T-helper 1 cell treated with Interleukin-12 subunit alpha and Interleukin-12 subunit beta and Interleukin-4 antibody, amounts not matched to agents 30 μg/mL and 1 μg/mL, for 36 hours (primary cell): ENCODE data around the gene DHDDS.

ENCODE experiments used
- H3K27ac Mint-ChIP-seq: one replicate; pipeline ENCODE4 v1.8.0; 2021; ENCODE audit warnings: mild to moderate bottlenecking, mixed read lengths
- H3K27me3 Mint-ChIP-seq: one replicate; pipeline ENCODE4 v1.8.0; 2021; ENCODE audit warnings: low read depth, mixed read lengths
- H3K36me3 Mint-ChIP-seq: one replicate; pipeline ENCODE4 v1.8.0; 2021; ENCODE audit warnings: low read depth, mixed read lengths
- H3K4me1 Mint-ChIP-seq: one replicate; pipeline ENCODE4 v1.8.0; 2021; ENCODE audit warnings: low read depth, mixed read lengths
- H3K4me3 Mint-ChIP-seq: one replicate; pipeline ENCODE4 v1.8.0; 2021; ENCODE audit warnings: mild to moderate bottlenecking, moderate library complexity, mixed read lengths
- H3K9me3 Mint-ChIP-seq: one replicate; pipeline ENCODE4 v1.8.0; 2021; ENCODE audit warnings: mixed read lengths

Gene DHDDS

DNA sequence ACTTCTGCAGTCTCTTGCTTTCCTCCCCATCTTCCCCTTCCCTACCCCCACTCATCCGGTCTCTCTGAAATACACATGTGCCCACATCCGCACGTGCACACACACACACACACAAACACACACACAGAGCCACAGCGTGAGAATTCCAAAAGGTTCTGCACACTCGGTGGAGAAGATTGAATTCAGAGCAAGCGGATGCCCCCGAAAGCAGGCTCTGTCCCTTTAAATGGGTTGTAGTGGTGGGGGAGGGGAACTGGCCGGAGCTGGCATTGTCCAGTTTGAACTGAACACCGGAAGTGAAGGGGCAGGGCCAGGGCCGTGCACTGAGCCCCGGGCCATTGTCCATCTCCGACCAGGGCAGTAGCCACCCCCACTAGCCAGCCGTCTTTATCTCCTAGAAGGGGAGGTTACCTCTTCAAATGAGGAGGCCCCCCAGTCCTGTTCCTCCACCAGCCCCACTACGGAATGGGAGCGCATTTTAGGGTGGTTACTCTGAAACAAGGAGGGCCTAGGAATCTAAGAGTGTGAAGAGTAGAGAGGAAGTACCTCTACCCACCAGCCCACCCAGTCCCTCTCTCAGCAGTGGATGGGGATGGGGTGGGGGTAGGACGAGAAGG lies 22.8 kb upstream of the DHDDS start:
- Mint-ChIP-seq H3K9me3 (no peaks in the 10 kb centered on the region), H3K4me1 (peaks cover 16% of the 10 kb centered on the region), H3K27ac (no peak overlapping the region), H3K4me3 (no peak overlapping the region), H3K36me3 (no peaks in the 10 kb centered on the region), H3K27me3 (peaks cover 65% of the 10 kb centered on the region)

DNA sequence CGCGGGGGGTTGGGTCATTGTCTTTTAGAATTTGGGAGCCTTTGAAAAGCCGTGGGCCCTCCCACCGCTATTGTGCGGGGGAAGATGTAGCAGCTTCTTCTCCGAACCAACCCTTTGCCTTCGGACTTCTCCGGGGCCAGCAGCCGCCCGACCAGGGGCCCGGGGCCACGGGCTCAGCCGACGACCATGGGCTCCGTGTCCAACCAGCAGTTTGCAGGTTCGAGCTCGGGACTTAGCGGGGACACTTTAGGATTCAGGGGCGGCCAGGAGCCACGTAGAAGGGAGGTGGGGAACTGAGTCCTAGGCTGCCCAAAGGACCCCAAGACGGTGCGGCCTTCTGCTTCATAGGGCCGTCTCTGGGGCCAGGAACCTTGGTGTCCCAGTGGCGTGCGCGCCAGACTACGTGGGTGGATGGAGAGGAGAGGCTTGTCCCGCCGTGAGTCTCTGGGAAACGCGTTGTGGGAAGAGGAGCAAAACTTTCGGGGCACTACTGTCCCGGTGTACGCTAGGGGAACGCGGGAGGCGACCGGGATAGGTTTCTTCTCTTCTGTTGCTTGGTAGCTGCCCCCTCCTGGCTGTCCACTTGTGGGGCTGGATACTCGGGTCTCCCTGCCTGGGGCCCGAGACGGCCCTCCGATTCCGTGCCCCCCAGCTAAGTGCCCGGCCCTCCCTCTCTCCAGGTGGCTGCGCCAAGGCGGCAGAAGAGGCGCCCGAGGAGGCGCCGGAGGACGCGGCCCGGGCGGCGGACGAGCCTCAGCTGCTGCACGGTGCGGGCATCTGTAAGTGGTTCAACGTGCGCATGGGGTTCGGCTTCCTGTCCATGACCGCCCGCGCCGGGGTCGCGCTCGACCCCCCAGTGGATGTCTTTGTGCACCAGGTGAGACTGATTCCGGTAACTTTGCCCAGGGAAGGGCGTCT lies 21.2 kb upstream of the DHDDS start, which contains the start of gene LIN28A:
Gene LIN28A (plus strand): TSS at position 112 of the 918 bp plus-strand sequence. CDS start 75 bp downstream, at position 187.
- Mint-ChIP-seq H3K4me3 (no peak within 1 kb of the TSS), H3K36me3 (no peaks in the 10 kb centered on the region), H3K4me1 (peaks cover 16% of the 10 kb centered on the region), H3K27me3 (peaks cover 78% of the 10 kb centered on the region), H3K27ac (no peak within 1 kb of the TSS), H3K9me3 (no peaks in the 10 kb centered on the region)

DNA sequence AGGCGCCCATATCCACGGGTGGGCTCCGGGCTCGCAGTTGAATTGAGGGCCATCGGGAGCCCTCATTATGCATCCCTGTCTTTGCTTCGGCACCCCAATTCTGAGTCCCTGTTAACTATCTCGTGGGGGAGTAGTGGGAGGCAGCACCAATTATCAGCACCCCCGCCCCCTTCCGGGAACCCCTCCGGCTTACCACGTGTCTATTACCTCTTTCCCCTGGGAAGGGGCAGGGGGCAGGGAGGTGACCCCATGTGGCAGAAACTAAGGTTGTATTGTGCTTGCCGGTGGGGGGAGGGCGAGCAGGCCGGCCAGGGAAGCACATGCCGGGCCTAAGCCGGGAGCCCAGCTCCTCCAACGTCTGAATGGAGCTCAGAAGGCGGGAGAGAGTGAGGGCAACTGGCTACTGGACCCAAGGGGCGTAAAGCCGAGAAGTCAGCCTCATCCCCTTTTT lies 20.5 kb upstream of the DHDDS start:
- Mint-ChIP-seq H3K4me3 (no peak overlapping the region), H3K27me3 (peaks cover 71% of the 10 kb centered on the region), H3K27ac (no peak overlapping the region), H3K36me3 (no peaks in the 10 kb centered on the region), H3K4me1 (peaks cover 16% of the 10 kb centered on the region), H3K9me3 (no peaks in the 10 kb centered on the region)

DNA sequence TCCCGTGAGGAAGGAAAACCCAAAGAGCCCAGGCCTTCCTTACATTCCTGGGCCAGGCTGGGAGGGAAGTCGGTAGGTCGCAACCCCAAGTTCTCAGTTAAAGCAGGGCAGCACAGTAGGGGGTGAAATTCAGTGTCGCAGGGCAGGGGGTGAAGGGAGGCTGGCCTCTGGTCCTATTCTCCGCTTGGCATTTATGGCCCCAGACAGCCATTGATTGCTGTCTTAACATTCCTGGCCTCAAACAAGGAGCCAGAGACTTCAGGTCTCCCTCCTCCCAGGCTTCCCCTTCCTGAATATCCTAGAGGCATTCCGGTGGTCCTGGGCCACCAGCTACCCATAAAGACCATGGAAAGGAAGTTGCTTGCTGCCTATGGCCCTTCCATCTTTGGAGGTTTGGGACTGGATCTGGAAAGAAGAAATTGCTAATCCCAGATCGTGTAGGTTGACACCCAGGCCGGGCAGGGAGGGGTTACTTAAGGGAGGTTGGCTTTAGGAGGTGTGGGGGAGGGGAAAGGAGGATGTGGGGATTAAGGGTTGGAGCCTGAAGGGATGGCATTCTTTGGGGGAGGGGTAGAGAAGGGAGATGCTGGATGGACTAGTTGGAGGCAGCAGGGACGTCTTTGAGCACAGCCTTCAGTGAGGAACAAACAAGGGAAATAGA lies 19.8 kb upstream of the DHDDS start:
- Mint-ChIP-seq H3K36me3 (no peaks in the 10 kb centered on the region), H3K27ac (no peak overlapping the region), H3K4me1 (peaks cover 19% of the 10 kb centered on the region), H3K4me3 (no peak overlapping the region), H3K9me3 (no peaks in the 10 kb centered on the region), H3K27me3 (peaks cover 71% of the 10 kb centered on the region)

DNA sequence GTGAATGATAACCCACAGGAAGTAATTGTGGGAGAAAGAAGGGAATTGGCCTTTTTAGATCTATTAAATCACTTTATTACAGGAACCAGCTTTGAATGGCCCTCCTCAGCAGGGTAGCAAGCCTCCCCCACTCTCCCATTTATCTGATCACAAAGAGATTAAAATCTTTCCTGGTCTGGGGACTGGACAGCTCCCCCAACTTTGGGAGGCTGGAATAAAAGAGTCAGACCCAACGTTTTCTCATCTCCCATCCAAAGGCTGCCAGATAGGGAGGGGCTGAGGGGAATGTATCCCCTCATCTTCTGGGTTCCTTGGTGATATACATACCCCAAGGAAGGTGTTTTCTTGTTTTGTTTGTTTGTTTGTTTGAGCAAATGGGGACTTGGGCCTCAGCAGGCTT lies 19.1 kb upstream of the DHDDS start:
- no peak overlapping the region for H3K4me3 Mint-ChIP-seq
- H3K36me3 Mint-ChIP-seq = no peaks in the 10 kb centered on the region
- H3K4me1 Mint-ChIP-seq = peaks cover 19% of the 10 kb centered on the region
- H3K27ac Mint-ChIP-seq = no peak overlapping the region
- peaks cover 71% of the 10 kb centered on the region for H3K27me3 Mint-ChIP-seq
- no peaks in the 10 kb centered on the region for H3K9me3 Mint-ChIP-seq

DNA sequence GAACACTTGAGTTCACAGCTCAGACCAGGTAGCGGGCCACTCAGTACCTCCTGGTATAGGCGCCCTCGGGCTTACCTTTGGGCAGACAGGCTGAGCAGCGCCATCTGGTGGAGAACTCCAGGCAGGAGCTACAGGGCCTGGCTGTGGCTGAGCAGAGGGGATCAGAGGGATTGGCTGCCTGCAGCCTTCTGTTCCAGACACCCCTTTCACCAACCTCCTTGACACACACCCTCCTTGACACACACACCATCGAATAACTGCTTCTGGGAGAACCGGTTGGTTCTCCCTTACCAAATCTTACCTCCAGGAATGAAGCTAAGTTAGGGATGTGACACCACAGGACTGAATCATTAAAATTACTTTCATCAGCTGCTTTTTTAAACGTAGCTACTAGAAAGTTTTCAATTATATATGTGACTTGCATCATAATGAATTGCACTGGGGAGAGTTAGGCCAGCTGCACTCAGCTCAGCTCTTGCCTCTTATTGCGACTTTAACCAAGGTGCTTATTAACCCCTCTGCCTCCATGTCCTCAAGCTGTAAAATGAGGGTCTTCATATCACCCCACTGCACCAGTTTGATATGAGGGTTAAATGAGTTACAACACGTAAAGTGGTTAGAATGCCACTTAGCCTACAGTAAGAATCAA lies 14.9 kb upstream of the DHDDS start:
- no peaks in the 10 kb centered on the region for H3K9me3 Mint-ChIP-seq
- peaks cover 3% of the 10 kb centered on the region for H3K4me1 Mint-ChIP-seq
- H3K36me3 Mint-ChIP-seq = no peaks in the 10 kb centered on the region
- no peak overlapping the region for H3K4me3 Mint-ChIP-seq
- no peak overlapping the region for H3K27ac Mint-ChIP-seq
- peaks cover 54% of the 10 kb centered on the region for H3K27me3 Mint-ChIP-seq

DNA sequence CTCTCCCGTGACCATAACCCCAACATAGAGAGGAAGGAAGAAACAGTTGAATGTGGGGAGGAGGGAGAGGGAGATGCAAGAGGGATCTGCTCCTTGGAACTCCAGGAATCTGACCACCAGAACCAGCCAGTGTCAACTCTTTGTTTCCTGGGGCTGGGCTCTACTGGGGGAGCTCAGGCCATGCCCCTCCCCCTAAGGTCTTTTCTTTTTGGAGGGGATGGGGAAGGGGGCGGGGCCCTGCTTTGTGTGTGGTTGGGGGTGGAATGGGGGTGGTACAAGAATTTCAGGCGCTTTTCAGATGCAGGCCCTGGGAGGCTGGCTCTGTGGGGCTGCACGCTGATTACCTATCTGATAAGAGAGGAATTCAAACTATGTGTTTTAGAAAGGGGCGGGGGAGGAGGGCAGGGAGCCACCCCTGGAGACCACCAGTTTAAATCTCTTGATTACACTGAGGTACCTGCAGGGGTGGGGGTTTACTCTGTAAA lies 13.2 kb upstream of the DHDDS start:
- H3K4me1 Mint-ChIP-seq = peaks cover 3% of the 10 kb centered on the region
- H3K4me3 Mint-ChIP-seq = no peak overlapping the region
- no peaks in the 10 kb centered on the region for H3K9me3 Mint-ChIP-seq
- no peak overlapping the region for H3K27ac Mint-ChIP-seq
- H3K36me3 Mint-ChIP-seq = no peaks in the 10 kb centered on the region
- H3K27me3 Mint-ChIP-seq = peaks cover 45% of the 10 kb centered on the region

DNA sequence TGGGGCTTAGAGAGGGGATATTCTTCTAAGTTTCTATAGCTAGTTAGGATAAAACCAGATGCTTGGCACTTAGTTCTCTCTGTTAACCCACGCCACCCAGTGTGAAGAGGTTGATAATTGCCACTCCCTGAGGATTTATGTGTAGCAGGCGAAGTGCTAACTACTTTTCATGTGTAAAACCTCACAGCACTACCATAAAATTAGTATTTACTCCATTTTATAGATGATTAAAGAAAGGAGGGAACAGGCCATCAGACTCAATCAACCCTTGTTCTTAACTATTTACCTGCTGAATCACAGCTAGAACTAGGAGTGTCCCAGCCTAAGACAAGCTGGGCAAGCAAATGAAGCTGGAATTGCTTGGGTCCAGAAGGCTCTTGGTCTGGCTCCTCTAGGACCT lies 12.6 kb upstream of the DHDDS start:
- peaks cover 3% of the 10 kb centered on the region for H3K4me1 Mint-ChIP-seq
- H3K36me3 Mint-ChIP-seq = no peaks in the 10 kb centered on the region
- no peak overlapping the region for H3K4me3 Mint-ChIP-seq
- no peak overlapping the region for H3K27ac Mint-ChIP-seq
- H3K27me3 Mint-ChIP-seq = peaks cover 39% of the 10 kb centered on the region
- H3K9me3 Mint-ChIP-seq = no peaks in the 10 kb centered on the region

DNA sequence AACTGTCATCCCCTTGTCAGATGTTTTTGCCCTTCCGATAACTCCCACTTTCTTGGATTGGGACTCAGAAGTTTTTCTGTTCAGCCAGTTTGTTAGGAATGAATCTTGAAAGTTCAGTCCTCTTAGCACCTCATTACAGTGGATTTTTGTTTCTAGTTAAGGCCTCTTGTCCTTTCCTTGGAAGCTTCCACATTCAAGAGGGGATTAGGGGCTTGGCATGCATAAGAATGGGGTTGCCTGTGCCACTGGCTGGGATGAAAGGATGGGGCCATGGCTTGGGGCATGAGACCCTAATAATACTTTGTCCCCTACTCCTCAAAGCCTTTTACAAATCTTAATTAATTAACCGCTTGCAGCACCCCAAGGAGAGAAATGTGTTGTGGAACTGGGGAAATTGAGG lies 2.4 kb upstream of the DHDDS start:
- Mint-ChIP-seq H3K27ac (no peak overlapping the region), H3K4me1 (peaks cover 15% of the 10 kb centered on the region), H3K9me3 (no peaks in the 10 kb centered on the region), H3K27me3 (peaks cover 18% of the 10 kb centered on the region), H3K36me3 (peaks cover 6% of the 10 kb centered on the region), H3K4me3 (no peak overlapping the region)

DNA sequence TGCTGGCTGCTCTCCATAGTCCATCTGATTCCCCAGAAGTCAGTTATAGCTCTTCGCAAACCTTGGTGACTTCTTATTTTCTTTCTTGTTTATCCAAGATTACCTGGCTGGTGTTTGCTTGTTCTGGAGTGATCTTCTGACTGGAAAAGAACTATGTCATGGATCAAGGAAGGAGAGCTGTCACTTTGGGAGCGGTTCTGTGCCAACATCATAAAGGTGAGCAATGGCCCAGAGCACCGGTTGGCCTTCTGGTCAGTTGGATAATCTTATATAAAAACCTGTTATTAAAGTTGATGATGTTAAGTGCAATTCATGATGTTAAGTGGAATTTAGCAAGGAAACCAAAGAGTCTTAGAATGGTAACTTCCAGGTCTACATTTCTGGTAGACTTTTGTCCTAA lies 672 bp downstream of the DHDDS start:
- Mint-ChIP-seq H3K4me3 (peak overlapping the region; percentile 98), H3K27ac (peak overlapping the region; percentile 97), H3K27me3 (peaks cover 11% of the 10 kb centered on the region), H3K36me3 (peaks cover 6% of the 10 kb centered on the region), H3K4me1 (peaks cover 15% of the 10 kb centered on the region), H3K9me3 (no peaks in the 10 kb centered on the region)

DNA sequence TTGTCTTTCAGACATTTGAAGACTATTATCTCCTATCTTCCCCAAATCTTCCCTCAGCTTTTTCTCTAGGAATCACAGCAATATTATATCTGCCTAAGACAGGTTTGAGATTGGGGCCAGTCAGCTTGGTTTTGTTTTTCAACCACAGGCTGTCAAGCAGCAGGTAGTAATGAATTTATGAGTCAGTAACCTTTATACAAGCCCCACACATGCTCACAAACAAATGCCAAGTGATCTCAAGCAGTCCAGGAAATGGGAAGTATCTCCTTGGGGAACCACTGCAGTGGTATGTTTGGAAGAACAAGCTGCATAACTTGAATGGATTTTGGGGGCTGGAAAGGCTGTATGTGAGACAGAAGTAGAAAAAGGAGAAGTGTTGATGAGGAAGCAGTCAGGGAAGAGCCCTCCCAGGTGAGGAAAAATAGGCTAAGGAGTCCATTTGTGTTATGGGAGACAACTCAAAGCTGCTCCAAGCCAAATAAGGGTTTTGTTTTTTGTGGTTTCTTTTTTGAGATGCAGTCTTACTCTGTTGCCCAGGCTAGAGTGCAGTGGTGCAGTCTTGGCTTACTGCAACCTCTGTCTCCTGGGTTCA lies 2.1 kb downstream of the DHDDS start:
- Mint-ChIP-seq H3K4me3 (peak overlapping the region; percentile 19), H3K9me3 (no peaks in the 10 kb centered on the region)

DNA sequence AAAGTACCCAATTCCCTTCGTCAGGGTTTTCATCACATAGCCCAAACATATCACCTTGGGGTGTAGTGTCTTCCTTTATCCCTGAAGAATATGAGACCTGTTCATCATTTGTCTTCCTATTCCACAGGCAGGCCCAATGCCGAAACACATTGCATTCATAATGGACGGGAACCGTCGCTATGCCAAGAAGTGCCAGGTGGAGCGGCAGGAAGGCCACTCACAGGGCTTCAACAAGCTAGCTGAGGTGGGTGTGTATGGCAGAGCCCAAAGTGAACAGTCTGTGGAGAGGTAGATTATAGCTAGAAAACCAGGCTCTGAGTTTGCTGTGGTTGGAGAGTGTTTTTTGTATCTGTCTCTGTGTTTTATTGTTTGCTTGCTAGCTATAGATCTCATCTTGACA lies 5.9 kb downstream of the DHDDS start:
- Mint-ChIP-seq H3K36me3 (peaks cover 38% of the 10 kb centered on the region), H3K27me3 (no peaks in the 10 kb centered on the region), H3K27ac (no peak overlapping the region), H3K9me3 (no peaks in the 10 kb centered on the region), H3K4me3 (no peak overlapping the region), H3K4me1 (peaks cover 10% of the 10 kb centered on the region)

More for the DNA sequence above, 2.1 kb downstream of the DHDDS start:
- Mint-ChIP-seq H3K27me3 (peaks cover 11% of the 10 kb centered on the region), H3K27ac (peak overlapping the region; percentile 36), H3K36me3 (peaks cover 20% of the 10 kb centered on the region), H3K4me1 (peaks cover 15% of the 10 kb centered on the region)

DNA sequence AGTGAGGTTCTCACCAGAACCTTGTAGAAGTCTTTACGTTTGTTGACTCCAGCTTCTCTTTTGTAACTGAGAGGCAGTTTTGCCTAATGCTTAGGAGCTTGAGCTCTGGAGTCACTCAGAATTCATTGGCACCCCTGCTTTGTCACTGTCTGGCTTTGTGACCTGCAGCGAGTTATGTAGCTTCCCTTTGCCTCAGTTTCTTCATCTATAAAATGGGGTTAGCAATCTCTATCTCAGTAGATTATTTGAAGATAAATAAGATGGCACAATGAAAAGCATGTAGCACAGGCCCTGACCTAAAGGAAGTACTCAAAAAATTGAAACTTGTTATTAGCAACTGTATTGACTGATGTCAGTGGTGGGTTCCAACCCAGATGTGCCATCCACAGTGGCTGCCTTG lies 8.1 kb downstream of the DHDDS start:
- H3K27me3 Mint-ChIP-seq = no peaks in the 10 kb centered on the region
- H3K27ac Mint-ChIP-seq = no peak overlapping the region
- H3K9me3 Mint-ChIP-seq = no peaks in the 10 kb centered on the region
- H3K36me3 Mint-ChIP-seq = peaks cover 48% of the 10 kb centered on the region
- H3K4me3 Mint-ChIP-seq = no peak overlapping the region
- H3K4me1 Mint-ChIP-seq = peaks cover 2% of the 10 kb centered on the region

DNA sequence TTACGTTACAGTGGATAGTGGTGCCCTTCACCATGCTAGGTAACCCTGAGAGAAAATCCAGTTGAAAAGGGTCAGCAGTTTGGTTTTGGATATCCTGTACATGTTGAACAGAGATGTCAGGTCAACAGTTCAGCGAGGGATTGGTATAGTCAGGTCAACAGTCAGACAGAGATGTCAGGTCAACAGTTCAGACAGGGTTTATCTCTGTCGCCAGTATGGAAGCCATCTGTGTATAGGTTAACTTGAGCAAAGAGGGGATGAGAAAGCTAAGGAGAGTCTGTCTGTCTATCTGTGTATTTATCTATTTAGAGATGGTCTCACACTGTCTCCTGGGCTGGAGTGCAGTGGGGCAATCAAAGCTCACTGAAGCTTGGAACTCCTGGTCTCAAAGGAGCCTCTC lies 17.7 kb downstream of the DHDDS start:
- peaks cover 36% of the 10 kb centered on the region for H3K36me3 Mint-ChIP-seq
- no peaks in the 10 kb centered on the region for H3K9me3 Mint-ChIP-seq
- no peak overlapping the region for H3K27ac Mint-ChIP-seq
- no peak overlapping the region for H3K4me3 Mint-ChIP-seq
- no peaks in the 10 kb centered on the region for H3K4me1 Mint-ChIP-seq
- no peaks in the 10 kb centered on the region for H3K27me3 Mint-ChIP-seq
